K562 (cell line): ENCODE measurements around the gene SNRNP200. TPM values are rescaled to one million over a fixed set of nuclear protein-coding genes. Genes with fewer than 3 reads are reported as not detected.

Source experiments
- ATAC-seq: fragments of 200-7000 bp; cut with Tn5 transposase; 3 replicates; pipeline ENCODE4 v1.9.1; 2020; ENCODE audit warnings: moderate library complexity
- BruUV-seq: library from RNA; stranded (reverse); fragments of 400-500 nt; replicated peaks from 2 replicates; lab custom pipeline; 2021; lab: Mats Ljungman, UMichigan
- CTCF ChIA-PET: fragments of 300-600 bp; formaldehyde crosslinking; extraction: SDS; loops from one replicate; lab custom pipeline; 2021; ENCODE audit warnings: low intra/inter-chr PET ratio; lab: Yijun Ruan, JAX
- POLR2A ChIA-PET: fragments of 300-600, 350-650 bp; sonication (Branson Sonifier 250); formaldehyde crosslinking; extraction: SDS; loops from one replicate; lab custom pipeline; 2021; ENCODE audit warnings: antibody characterized with exemption, inconsistent platforms; lab: Yijun Ruan, JAX
- DNase-seq, 4 experiments: peaks; one replicate each; pipeline versions ENCODE4 v3.0.0 to v3.0.0-alpha.2; 2011 to 2018; ENCODE audit warnings: low spot score in 3 of 4, mixed read lengths in 3 of 4; ENCODE audit errors: extremely low read depth in 1 of 4
- FAIRE-seq: peaks from 2 replicates; lab custom pipeline; 2011; peaks lifted over from hg19 to GRCh38; lab: Jason Lieb, UNC
- H2AFZ ChIP-seq: 2 replicates; pipeline ENCODE4 v1.6.0; 2011; ENCODE audit warnings: low read depth, low read length, control low read depth, inconsistent platforms
- H3K27ac ChIP-seq: fragments of 200-600 bp; 3 replicates; pipeline ENCODE4 v1.8.0; 2011; ENCODE audit warnings: low read depth, mild to moderate bottlenecking, control low read depth, inconsistent platforms, low read length, moderate library complexity, mixed read lengths; ENCODE audit errors: extremely low read depth
- H3K27me3 ChIP-seq, 2 experiments: fragments of 300-600 bp in 1 of 2; 2 replicates in 1 of 2; 3 replicates in 1 of 2; pipeline versions ENCODE4 v1.6.0 to v1.8.0; 2011; ENCODE audit warnings: inconsistent platforms in 2 of 2, low read length in 2 of 2, mild to moderate bottlenecking in 1 of 2, mixed read lengths in 1 of 2, moderate library complexity in 1 of 2; ENCODE audit not compliant: control insufficient read depth in 2 of 2, insufficient read depth in 2 of 2
- H3K36me3 ChIP-seq: fragments of 300-600 bp; 3 replicates; pipeline ENCODE4 v1.8.0; 2011; ENCODE audit warnings: mild to moderate bottlenecking, low read length, inconsistent platforms; ENCODE audit not compliant: control insufficient read depth, insufficient read depth
- H3K4me1 ChIP-seq, 2 experiments: fragments of 200-600 bp in 1 of 2; replicated peaks in 1 of 2; 2 replicates in 1 of 2; 3 replicates in 1 of 2; pipeline versions ENCODE4 v1.5.1 to v1.8.0; 2011; ENCODE audit warnings: inconsistent platforms in 2 of 2, low read length in 2 of 2, mild to moderate bottlenecking in 1 of 2, mixed read lengths in 1 of 2, moderate library complexity in 1 of 2; ENCODE audit not compliant: control insufficient read depth in 2 of 2, insufficient read depth in 2 of 2
- H3K4me2 ChIP-seq: 2 replicates; pipeline ENCODE4 v1.6.1; 2011; ENCODE audit warnings: low read length, control low read depth, inconsistent platforms, mixed read lengths; ENCODE audit not compliant: insufficient read depth
- H3K4me3 ChIP-seq: fragments of 200-600 bp; sonication (generic), shearing (Covaris generic); 2 replicates; pipeline ENCODE4 v1.5.1; 2016; ENCODE audit warnings: control low read depth, inconsistent platforms
- H3K79me2 ChIP-seq: fragments of 200-600 bp; 3 replicates; pipeline ENCODE4 v1.8.0; 2011; ENCODE audit warnings: low read length, inconsistent platforms; ENCODE audit not compliant: control insufficient read depth, insufficient read depth
- H3K9ac ChIP-seq, 2 experiments: 2 replicates each; pipeline versions ENCODE4 v1.6.0 to v1.6.1; 2011; ENCODE audit warnings: low read depth in 2 of 2, low read length in 2 of 2, control low read depth in 1 of 2, inconsistent platforms in 1 of 2, mild to moderate bottlenecking in 1 of 2, mixed read lengths in 1 of 2; ENCODE audit not compliant: insufficient read depth in 1 of 2
- H3K9me1 ChIP-seq: one replicate; pipeline ENCODE4 v1.6.0; 2011; ENCODE audit warnings: inconsistent platforms, mild to moderate bottlenecking, low read length, moderate library complexity; ENCODE audit not compliant: control insufficient read depth, insufficient read depth
- H3K9me3 ChIP-seq: replicated peaks from 2 replicates; pipeline ENCODE4 v1.5.1; 2011; ENCODE audit warnings: low read depth, low read length, inconsistent platforms; ENCODE audit not compliant: control insufficient read depth, insufficient read depth
- H4K20me1 ChIP-seq: replicated peaks from 2 replicates; pipeline ENCODE4 v1.6.1; 2011; ENCODE audit warnings: low read length, inconsistent platforms, mixed read lengths; ENCODE audit not compliant: control insufficient read depth, insufficient read depth
- ARID1B ChIP-seq: fragments of 450-650 bp; IDR thresholded peaks from 2 replicates; pipeline ENCODE4 v1.6.1; 2016; ENCODE audit warnings: antibody characterized with exemption, mild to moderate bottlenecking, inconsistent platforms
- ASH1L ChIP-seq: fragments of 450-650 bp; IDR thresholded peaks from 2 replicates; pipeline ENCODE4 v1.6.1; 2018; ENCODE audit warnings: borderline replicate concordance, mild to moderate bottlenecking, low read depth; ENCODE audit not compliant: partially characterized antibody
- CTBP1 ChIP-seq: fragments of 450-650 bp; IDR thresholded peaks from 2 replicates; pipeline ENCODE4 v1.6.1; 2016; ENCODE audit warnings: borderline replicate concordance
- FOSL1 ChIP-seq: fragments of 200-800 bp; sonication (Bioruptor generic); conservative IDR thresholded peaks from 2 replicates; pipeline ENCODE4 v1.6.1; 2016; ENCODE audit warnings: missing genetic modification characterization, missing compliant biosample characterization
- HCFC1 ChIP-seq: IDR thresholded peaks from 2 replicates; pipeline ENCODE4 v1.6.1; 2012; ENCODE audit warnings: low read depth, low read length, improper control_type of control experiment
- HDAC3 ChIP-seq: fragments of 450-650 bp; IDR thresholded peaks from 2 replicates; pipeline ENCODE4 v1.6.1; 2018; ENCODE audit warnings: borderline replicate concordance, mild to moderate bottlenecking, moderate library complexity; ENCODE audit not compliant: partially characterized antibody
- MTF1 ChIP-seq: fragments of 250-450 bp; sonication (Bioruptor Pico); IDR thresholded peaks from 2 replicates; pipeline ENCODE4 v1.9.0; 2021; ENCODE audit warnings: moderate library complexity, mild to moderate bottlenecking, inconsistent platforms, borderline replicate concordance
- NUFIP1 ChIP-seq: fragments of 450-650 bp; IDR thresholded peaks from 2 replicates; pipeline ENCODE4 v1.6.1; 2018; ENCODE audit not compliant: partially characterized antibody
- PHF20 ChIP-seq: fragments of 450-650 bp; IDR thresholded peaks from 2 replicates; pipeline ENCODE4 v1.6.1; 2018; ENCODE audit not compliant: partially characterized antibody
- ZNF23 ChIP-seq: fragments of 250-450 bp; sonication (Bioruptor Pico); IDR thresholded peaks from 2 replicates; pipeline ENCODE4 v1.4.0; 2020; ENCODE audit warnings: mild to moderate bottlenecking
- ZNF408 ChIP-seq: fragments of 250-450 bp; sonication (Bioruptor Pico); IDR thresholded peaks from 2 replicates; pipeline ENCODE4 v1.4.0; 2020; ENCODE audit warnings: low read depth, mild to moderate bottlenecking, moderate library complexity
- WGBS: fragments of 100-300 bp; shearing (Covaris generic); methylation state at CpG from one replicate; pipeline ENCODE4 v1.1.6; 2016; ENCODE audit warnings: low coverage, mixed read lengths; ENCODE audit not compliant: insufficient coverage; ENCODE audit errors: missing lambda C conversion rate; 5-methylcytosine and 5-hydroxymethylcytosine counted together
- in situ Hi-C: fragments of 300-500 bp; cut with MboI; formaldehyde crosslinking; loops from 4 replicates; pipeline ENCODE4 v1.15.0; 2018; ENCODE audit warnings: inconsistent platforms, mixed read lengths
- intact Hi-C: fragments of 100-400 bp; cut with micrococcal nuclease; formaldehyde crosslinking; loops from 2 replicates; pipeline ENCODE4 v1.14.2; 2022
- polyA plus RNA-seq, 8 experiments: library from polyadenylated mRNA; depleted of rRNA in 4 of 8; stranded (reverse) in 5 of 8; unstranded in 3 of 8; fragments of >200 nt; fragmentation: Nextera tagmentation in 2 of 8; fragmentation: Illumina TruSeq in 1 of 8; extraction: Ambion mirVana in 2 of 8; extraction: Trizol in 1 of 8; gene quantifications; 2 replicates each; pipeline versions ENCODE4 v1.2.1 to v1.2.3, GENCODE V29; 2011 to 2014; ENCODE audit warnings: inconsistent platforms in 1 of 8, missing spikeins in 1 of 8
- total RNA-seq, 7 experiments: library from RNA; depleted of rRNA in 6 of 7; stranded (reverse); fragments of >200 nt in 6 of 7; fragmentation: Illumina TruSeq in 2 of 7; extraction: Trizol in 2 of 7; gene quantifications; 2 replicates each; pipeline versions ENCODE4 v1.2.1 to v1.2.3, GENCODE V29; 2011 to 2021; ENCODE audit warnings: low replicate concordance in 1 of 7
- TF ChIP-seq, protein P1 (sequence below): fragments of 450-650 bp; formaldehyde crosslinking; IDR thresholded peaks from 2 replicates; pipeline ENCODE4 v1.4.0; 2022; ENCODE audit warnings: mild to moderate bottlenecking, moderate library complexity
- TF ChIP-seq, protein P2 (sequence below): sonication (generic); IDR thresholded peaks from 2 replicates; pipeline ENCODE4 v1.6.1; 2016
- TF ChIP-seq, protein P3 (sequence below): fragments of 250-450 bp; sonication (Bioruptor Pico); IDR thresholded peaks from 2 replicates; pipeline ENCODE4 v1.5.0; 2021; ENCODE audit warnings: mild to moderate bottlenecking, borderline replicate concordance

The SNRNP200 gene
- total and polyA plus RNA-seq, 9 of the 15 experiments (the other 6 are each of a cell fraction or from before 2014, with no cell fraction given) = 76.1 to 231 (median 155) TPM

DNA sequence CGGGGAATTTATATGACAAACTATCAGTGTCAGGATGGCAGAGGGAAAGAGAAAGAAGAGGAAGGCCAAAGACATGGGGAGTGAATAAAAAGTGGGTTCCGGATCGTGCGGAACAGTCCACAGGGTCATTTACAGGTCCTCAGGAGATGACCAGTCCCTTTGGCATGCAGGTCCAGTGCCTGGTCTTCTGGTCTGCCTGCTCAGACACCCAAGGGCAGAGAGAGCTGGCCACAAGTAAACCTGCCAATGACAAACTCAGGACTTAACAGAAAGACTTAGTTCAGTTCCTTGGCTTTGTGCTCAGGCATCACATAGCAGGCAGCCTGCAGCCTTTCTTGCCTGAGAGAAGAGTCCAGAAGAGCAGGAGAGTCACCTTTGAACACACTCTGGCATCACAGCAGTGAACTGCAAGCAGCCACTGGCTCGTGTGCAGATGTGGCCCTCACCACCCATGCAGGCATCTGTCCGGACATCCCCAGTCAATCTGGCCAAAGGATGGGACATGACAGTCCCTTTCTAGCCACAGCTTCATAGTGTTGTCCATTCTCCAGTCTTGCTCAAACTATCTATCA lies 53.5 kb downstream of the SNRNP200 start:
- in situ Hi-C loops = no loop called here
- peak; percentile 85 for ATAC-seq
- intact Hi-C loops = no loop called here
- no peaks in the 10 kb centered on the region for H3K79me2 ChIP-seq
- no peaks in the 10 kb centered on the region for H3K9me1 ChIP-seq
- no peak overlapping the region for H2AFZ ChIP-seq
- peak overlapping the region in 1 of 2 experiments; percentile 54; a peak in 2 of 4 replicates for H3K9ac ChIP-seq
- no TSS peak for BruUV-seq
- ChIA-PET POLR2A (interaction anchor here (1.0 kb wide), 1 partner anchor 13 kb away, joined by 5 read pairs; no protein-coding TSS in a partner anchor), CTCF (interaction anchor here (0.6 kb wide), 1 partner anchor 34 kb away, joined by 3 read pairs; no protein-coding TSS in a partner anchor)
- H3K9me3 ChIP-seq = no peaks in the 10 kb centered on the region
- H3K36me3 ChIP-seq = peaks cover 45% of the 10 kb centered on the region; the same call in 2 of the 3 replicates
- H4K20me1 ChIP-seq = no peaks in the 10 kb centered on the region
- no peak overlapping the region for H3K4me3 ChIP-seq
- no peak overlapping the region for H3K27ac ChIP-seq
- H3K4me2 ChIP-seq = no peak overlapping the region
- H3K4me1 ChIP-seq = peaks cover 3 to 4% of the 10 kb centered on the region in 2 experiments; a peak in 4 of 5 replicates
- DNase-seq = peak in 3 of 4 experiments; percentile 42 to 48 (median 48)
- 79% methylated on average over 6 of the region's 6 CpGs for WGBS
- no peaks in the 10 kb centered on the region for H3K27me3 ChIP-seq
- FAIRE-seq = peak; percentile 64
- TF ChIP-seq CTBP1 (0 out of 2 replicates have a peak, but pooled peaks have one; percentile 18), HCFC1 (peak; percentile 42; the same call in 1 of the 2 replicates), ASH1L (no peak), ZNF408 (no peak), PHF20 (no peak), FOSL1 (tag) (no peak), HDAC3 (peak; percentile 85), MTF1 (CRISPR knock-in tag) (no peak), NUFIP1 (peak; percentile 88), ZNF23 (CRISPR knock-in tag) (no peak), ARID1B (no peak)
- TF ChIP-seq, protein P1, sequence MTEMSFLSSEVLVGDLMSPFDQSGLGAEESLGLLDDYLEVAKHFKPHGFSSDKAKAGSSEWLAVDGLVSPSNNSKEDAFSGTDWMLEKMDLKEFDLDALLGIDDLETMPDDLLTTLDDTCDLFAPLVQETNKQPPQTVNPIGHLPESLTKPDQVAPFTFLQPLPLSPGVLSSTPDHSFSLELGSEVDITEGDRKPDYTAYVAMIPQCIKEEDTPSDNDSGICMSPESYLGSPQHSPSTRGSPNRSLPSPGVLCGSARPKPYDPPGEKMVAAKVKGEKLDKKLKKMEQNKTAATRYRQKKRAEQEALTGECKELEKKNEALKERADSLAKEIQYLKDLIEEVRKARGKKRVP (CRISPR knock-in tag) = no peak
- TF ChIP-seq, protein P2, sequence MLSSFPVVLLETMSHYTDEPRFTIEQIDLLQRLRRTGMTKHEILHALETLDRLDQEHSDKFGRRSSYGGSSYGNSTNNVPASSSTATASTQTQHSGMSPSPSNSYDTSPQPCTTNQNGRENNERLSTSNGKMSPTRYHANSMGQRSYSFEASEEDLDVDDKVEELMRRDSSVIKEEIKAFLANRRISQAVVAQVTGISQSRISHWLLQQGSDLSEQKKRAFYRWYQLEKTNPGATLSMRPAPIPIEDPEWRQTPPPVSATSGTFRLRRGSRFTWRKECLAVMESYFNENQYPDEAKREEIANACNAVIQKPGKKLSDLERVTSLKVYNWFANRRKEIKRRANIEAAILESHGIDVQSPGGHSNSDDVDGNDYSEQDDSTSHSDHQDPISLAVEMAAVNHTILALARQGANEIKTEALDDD = no peak
- TF ChIP-seq, protein P3, sequence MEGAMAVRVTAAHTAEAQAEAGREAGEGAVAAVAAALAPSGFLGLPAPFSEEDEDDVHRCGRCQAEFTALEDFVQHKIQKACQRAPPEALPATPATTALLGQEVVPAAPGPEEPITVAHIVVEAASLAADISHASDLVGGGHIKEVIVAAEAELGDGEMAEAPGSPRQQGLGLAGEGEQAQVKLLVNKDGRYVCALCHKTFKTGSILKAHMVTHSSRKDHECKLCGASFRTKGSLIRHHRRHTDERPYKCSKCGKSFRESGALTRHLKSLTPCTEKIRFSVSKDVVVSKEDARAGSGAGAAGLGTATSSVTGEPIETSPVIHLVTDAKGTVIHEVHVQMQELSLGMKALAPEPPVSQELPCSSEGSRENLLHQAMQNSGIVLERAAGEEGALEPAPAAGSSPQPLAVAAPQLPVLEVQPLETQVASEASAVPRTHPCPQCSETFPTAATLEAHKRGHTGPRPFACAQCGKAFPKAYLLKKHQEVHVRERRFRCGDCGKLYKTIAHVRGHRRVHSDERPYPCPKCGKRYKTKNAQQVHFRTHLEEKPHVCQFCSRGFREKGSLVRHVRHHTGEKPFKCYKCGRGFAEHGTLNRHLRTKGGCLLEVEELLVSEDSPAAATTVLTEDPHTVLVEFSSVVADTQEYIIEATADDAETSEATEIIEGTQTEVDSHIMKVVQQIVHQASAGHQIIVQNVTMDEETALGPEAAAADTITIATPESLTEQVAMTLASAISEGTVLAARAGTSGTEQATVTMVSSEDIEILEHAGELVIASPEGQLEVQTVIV (CRISPR knock-in tag) = no peak
